Limb (tissue), 2 donors: ENCODE results near the gene IFI44L.

Experiments
- DNase-seq, 2 donors: peaks; one replicate each; pipeline ENCODE4 v3.0.0-alpha.2; 2016; ENCODE audit errors: extremely low spot score in 2 of 2

IFI44L gene

DNA sequence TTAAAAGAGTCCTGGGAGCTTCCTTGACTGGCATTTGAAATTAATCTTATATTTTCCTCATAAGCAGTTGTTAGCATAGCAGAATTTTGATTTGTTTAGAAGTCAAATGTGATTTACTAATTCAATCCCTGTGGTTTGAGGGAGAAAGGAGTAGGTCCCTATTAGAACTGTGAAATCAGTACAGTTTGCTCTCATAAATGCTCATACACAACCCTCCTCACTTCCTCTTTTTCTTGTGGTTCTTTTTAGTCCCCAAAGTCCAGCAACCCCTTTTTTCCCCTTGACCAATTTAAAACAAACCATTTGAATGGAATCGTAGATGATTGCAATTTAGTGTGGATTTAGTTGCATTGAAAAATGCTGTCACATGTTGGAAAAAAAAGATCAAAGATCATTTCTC lies 20.2 kb downstream of the IFI44L start:
- no peak for DNase-seq

DNA sequence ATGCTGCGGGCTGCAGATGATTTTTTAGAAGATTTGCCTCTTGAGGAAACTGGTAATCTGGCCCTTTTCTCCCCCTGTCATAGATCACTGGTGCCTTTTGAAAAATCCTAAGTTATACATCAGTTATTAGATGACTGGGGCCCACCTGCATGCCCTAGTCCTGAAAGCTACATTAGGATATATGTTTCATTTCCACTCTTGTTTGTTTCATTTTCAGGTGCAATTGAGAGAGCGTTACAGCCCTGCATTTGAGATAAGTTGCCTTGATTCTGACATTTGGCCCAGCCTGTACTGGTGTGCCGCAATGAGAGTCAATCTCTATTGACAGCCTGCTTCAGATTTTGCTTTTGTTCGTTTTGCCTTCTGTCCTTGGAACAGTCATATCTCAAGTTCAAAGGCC lies 21.3 kb downstream of the IFI44L start:
- DNase-seq, result no peak

GRCh38 chr1:78645723-78646122 lies 25.5 kb downstream of the IFI44L start:
- DNase-seq, result no peak

DNA sequence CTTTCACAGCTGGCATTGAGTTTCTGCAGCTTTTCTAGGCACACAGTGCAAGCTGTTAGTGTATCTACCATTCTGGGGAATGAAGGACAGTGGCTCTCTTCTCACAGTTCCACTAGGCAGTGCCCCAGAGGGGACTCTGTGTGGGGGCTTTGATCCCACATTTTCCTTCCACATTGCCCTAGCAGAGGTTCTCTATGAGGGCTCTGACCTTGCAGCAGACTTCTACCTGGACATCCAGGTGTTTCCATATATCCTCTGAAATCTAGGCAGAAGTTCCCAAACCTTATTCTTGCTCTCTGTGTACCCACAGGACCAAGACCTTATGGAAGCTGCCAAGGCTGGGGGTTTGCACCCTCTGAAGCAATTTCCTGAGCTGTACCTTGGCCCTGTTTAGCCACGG lies 27.0 kb downstream of the IFI44L start:
- no peak for DNase-seq

GRCh38 chr1:78649628-78650027 lies 29.4 kb downstream of the IFI44L start, which contains the start of gene IFI44:
Gene IFI44, plus strand, starts transcription at chr1:78649831. Its CDS starts 365 bp downstream, at chr1:78650196.
- peak; percentile 63 to 73 for DNase-seq

GRCh38 chr1:78650114-78650660 lies 29.9 kb downstream of the IFI44L start:
- no peak for DNase-seq

DNA sequence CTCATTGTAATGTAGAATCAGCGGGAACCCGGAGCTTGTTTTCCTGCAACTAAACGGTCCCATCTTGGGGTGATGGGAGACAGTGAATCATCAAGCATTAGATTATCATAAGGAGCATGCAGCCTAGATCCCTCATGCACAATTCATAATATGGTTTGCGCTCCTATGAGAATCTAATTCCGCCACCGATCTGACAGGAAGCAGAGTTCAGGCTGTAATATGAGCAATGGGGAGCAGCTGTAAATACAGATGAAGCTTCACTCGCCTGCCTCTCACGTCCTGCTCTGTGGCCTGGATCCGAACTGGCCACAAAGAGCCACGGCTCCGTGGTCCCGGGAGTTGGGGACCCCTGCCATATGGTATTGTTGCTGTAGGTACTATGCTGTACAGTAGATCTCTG lies 31.0 kb downstream of the IFI44L start:
- DNase-seq, result peak in 1 of 2 donors; percentile 21

- no peak for DNase-seq
Observed at GRCh38 chr1:78652019-78652560, 31.8 kb downstream of the IFI44L start.

- DNase-seq, result no peak
Observed at GRCh38 chr1:78658901-78659300, 38.7 kb downstream of the IFI44L start.

- DNase-seq, result no peak
Observed at GRCh38 chr1:78663923-78664322, 43.7 kb downstream of the IFI44L start.

DNA sequence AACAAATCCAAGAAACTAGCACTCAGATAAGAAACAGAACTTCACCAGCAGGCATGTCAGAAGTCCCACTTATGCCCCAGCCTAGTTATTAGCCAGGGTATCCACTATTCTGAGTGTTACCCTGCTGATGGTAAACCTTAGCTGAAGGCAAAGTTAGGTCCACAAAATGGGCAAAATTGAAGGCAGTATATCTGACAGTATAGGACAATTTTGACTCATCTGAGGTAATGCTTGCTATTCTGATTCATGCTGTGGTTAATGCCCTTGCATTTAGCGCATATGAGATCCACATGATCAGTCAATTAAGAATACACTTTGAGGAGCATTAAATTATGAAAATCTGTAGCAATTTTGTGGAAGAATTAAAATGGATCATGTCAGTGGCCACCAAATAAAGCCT lies 44.5 kb downstream of the IFI44L start:
- DNase-seq, result no peak

DNA sequence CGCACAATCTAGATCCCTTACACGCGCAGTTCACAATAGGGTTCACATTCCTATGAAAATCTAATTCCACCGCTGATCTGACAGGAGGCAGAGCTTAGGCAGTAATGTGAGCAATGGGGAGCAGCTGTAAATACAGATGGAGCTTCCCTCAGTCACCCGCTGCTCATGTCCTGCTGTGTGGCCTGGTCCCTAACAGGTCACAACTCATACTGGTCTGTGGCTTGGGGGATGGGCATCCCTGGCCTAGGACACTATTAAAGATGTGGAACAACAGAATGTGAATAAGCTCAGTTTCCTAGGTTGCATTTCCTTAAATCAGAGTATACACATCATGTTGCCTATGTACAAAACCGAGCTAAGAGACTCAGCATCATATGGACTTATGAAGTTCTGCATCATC lies 45.6 kb downstream of the IFI44L start:
- DNase-seq, result no peak

DNA sequence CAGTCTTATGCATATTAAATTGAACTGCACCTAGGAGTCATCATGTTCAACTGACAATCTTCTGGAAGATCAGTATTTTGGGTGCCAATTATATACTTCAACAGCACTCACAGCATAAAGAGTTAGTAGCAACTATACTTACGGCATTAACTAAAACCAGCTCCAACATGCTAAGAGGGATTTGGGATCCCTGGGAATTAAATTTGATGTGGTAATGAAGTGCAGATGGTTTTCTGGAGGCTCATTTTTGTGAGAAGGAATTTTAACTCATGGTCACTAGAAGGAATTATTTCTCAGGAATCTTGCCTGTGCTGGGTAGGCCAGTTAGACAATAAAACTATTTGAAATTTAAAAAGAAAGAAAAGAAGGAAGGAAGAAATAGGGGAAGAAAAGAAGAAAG lies 47.7 kb downstream of the IFI44L start:
- no peak for DNase-seq

GRCh38 chr1:78668427-78668826 lies 48.2 kb downstream of the IFI44L start:
- no peak for DNase-seq

DNA sequence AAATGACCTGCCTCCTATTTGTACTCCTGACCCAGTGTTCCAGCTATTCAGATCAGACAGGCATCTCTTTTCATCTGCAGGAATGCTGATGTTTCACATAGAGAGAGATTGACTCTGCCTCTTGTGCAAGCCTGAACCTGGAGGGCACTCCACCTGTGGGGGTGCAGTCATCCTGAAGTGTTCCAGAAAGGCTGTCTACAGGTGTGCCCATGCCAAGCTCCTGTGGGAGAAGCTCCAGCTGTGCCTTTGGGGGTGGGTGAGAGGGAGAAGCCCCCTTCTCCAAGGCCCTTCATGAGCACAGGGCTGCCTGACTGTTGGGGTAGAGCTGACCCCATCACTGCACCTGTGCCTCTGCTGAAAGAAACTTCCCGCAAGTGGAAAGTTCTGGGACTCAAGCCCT lies 52.2 kb downstream of the IFI44L start:
- DNase-seq, result no peak

DNA sequence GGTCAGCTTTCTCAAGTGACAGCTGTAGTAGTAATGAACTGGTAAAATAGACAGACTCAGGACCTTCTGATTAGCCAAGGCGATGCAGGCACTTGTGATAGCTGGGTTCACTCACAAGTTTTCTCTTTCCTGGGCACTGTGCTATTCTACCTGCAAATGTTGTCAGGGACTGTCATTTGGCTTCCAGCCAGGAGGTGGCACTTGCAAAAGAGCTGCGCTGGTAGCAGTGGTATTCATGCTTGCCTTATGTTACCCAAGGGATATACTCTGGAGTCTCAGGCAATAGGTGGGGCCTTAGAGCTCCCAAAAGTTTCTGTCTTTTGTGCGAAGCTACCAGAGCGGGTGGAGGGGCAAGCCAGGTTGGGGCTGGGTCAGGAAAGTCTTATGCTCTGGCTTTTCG lies 52.9 kb downstream of the IFI44L start:
- no peak for DNase-seq

DNA sequence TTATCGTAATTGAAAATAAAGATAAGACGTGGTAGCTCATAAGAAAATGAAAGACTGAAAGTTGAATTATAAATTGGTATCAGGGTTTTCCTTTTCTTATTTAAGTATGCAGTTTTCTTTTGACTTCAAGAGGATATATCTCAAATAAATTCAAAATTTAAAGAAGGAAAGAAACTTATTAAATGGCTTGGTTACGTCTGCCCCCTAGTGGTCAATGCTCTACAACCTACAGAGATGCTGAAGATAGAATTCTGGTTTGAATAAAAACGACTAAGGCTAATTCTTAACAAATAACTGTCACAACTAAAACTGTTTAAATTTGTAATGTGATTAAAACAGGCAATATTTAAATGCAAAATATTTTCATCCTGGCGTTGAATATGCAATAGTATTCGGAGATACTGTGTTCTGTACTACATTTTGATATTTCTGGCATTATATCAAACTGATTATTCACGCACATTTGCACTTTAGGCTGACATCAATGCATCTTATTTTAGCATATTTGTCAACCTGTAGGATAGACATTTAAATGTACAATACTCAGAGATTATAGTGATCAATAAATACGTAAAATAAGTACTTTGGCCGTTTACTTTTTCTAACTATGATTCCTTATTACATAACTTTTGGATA lies 56.2 kb downstream of the IFI44L start:
- peak; percentile 44 to 77 for DNase-seq

GRCh38 chr1:78676993-78677392 lies 56.7 kb downstream of the IFI44L start:
- no peak for DNase-seq

GRCh38 chr1:78677788-78678187 lies 57.5 kb downstream of the IFI44L start:
- no peak for DNase-seq

- no peak for DNase-seq
Observed at GRCh38 chr1:78678324-78678723, 58.1 kb downstream of the IFI44L start.

DNA sequence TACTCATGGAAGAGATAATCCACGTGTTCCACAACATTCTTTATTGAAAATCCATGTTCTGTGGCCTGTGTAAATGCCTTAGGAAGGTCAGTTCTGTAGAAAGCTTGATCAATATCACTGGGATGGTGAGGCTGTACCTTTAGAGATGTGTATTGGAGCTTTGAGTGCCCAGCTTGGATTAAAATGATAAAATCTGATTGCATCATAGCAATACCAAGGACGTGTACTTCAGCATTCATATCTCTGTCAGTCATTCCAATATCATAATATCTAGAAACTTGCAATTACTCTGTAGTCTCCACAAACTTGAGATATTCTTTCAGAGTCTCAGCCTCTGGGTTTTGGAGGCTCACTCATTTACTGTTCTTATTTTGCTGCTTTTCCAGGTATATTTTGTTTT lies 61.0 kb downstream of the IFI44L start:
- no peak for DNase-seq

DNA sequence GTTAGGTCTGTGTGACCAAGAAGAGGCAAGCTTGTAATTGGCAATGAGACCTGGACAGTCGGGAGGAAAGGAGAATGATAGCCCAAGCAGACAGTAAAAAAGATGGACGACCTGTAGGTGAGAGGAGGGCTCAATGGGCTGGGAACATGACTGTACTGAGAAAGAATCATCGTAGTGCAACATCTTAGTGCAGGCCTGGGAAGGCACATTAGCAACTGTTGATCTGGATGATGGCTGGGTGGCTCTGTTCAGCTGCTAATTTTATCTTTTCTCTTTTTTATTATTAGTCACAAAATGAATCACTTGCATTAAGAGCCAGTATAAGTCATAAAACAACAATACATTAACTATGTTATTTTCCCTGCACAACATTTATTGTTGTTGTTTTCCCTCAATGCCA lies 62.2 kb downstream of the IFI44L start:
- DNase-seq, result no peak

DNA sequence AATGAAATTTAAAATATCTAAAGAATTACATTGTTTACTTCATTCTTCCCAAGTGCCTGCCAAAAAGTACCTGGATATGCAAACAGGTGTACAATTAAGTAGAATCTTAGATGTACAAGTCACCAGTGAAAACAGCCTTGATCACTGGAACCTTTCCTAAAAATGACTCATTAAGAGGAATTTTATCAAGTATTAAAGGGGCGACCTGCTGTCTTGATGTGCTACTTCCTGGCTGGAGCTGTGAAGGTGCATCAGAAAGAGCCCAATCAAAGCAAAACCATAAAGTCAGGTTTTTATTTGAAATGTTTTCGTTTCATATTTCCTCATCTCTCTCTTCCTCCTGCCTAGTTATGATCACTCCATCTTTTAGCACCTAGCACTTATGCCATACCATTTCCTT lies 62.8 kb downstream of the IFI44L start:
- no peak for DNase-seq
